Measurements from ENCODE around the gene AURKB.

DNA sequence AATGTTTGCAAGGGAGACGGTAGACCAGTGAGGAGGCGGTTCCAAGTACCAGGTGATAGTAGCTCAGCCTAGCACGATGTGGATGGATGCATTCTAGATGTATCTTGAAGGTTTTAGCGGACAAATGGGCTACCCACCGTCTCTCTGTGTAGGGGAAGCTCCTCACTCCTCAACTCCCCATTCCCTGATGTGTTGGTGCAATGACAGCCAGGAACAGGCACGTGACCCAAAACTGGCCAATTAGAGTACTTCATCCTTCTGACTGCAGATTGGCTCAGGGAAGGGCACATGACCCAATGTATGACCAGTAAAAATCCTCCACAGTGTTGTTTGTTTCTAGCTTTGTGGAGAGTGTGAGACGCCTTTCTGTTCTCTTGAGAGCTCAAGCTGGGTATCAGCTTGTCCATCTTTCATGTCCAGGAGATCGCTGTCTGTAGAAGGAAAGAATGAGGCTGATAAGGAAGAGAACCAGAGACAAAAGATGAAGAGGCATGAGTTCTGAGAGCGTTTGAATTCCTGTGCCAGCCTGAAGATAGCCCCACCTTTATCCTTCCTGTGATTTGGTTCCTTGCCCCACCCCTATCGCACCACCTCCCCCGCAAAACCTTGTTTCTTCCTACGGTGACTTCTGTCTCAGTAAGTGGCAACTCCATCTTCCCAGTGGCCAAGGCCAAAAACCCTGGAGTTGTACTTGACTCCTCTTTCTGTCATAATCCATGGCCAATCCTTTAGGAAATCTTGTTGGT, 18.1 kb downstream of the AURKB start:
- TF ChIP-seq, protein P1, sequence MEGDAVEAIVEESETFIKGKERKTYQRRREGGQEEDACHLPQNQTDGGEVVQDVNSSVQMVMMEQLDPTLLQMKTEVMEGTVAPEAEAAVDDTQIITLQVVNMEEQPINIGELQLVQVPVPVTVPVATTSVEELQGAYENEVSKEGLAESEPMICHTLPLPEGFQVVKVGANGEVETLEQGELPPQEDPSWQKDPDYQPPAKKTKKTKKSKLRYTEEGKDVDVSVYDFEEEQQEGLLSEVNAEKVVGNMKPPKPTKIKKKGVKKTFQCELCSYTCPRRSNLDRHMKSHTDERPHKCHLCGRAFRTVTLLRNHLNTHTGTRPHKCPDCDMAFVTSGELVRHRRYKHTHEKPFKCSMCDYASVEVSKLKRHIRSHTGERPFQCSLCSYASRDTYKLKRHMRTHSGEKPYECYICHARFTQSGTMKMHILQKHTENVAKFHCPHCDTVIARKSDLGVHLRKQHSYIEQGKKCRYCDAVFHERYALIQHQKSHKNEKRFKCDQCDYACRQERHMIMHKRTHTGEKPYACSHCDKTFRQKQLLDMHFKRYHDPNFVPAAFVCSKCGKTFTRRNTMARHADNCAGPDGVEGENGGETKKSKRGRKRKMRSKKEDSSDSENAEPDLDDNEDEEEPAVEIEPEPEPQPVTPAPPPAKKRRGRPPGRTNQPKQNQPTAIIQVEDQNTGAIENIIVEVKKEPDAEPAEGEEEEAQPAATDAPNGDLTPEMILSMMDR (IDR thresholded peaks at IDR 0.05), result no peak
- TF ChIP-seq POLR2A (IDR thresholded peaks at IDR 0.05) (peak; percentile 74), POLR2AphosphoS5 (IDR thresholded peaks at IDR 0.05) (peak; percentile 85 to 94 (median 90)), EP300 (IDR thresholded peaks at IDR 0.05; ENCODE audit: low read depth) (no peak)
